ENCODE data around the gene PIGT. TPM values are rescaled to one million over a fixed set of nuclear protein-coding genes. Genes with fewer than 3 reads are reported as not detected.

The PIGT gene
- polyA plus RNA-seq, 3 donors: 49.2 to 87.6 (median 59.7) TPM

DNA sequence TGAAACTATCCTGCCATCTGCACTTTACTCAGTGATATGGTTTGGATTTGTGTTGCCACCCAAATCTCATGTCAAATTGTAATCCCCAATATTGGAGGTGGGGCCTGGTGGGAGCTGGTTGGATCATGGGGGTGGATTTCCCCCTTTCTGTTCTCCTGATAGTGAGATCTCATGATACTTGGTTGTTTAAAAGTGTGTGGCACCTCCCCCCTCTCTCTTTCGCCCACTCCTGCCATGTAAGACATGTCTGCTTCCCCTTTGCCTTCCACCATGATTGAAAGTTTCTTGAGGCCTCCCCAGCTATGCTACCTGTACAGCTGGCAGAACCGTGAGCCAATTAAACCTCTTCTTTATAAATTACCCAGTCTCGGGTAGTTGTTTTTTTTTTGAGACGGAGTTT lies 18.0 kb downstream of the PIGT start:
- Mint-ChIP-seq H3K36me3 (peaks cover 13 to 14% of the 10 kb centered on the region in 2 donors), H3K9me3 (no peaks in the 10 kb centered on the region), H3K27me3 (ENCODE audit: low read depth in 3 of 3) (peaks cover 0 to 2% (median 2%) of the 10 kb centered on the region in 3 donors), H3K4me1 (peaks cover 14% of the 10 kb centered on the region), H3K4me3 (no peak overlapping the region), H3K27ac (no peak overlapping the region)
- DNase-seq: no peak
- H3K4me1 ChIP-seq (ENCODE audit: control insufficient read depth in 1 of 2, insufficient read depth in 2 of 2, low read length in 2 of 2): peaks cover 9 to 16% of the 10 kb centered on the region in 2 donors
- no peak overlapping the region for H3K4me2 ChIP-seq (replicated peaks; ENCODE audit: extremely low read depth, low read length, poor library complexity, severe bottlenecking)
- no peaks in the 10 kb centered on the region for H3K9me3 ChIP-seq (replicated peaks in 1 of 2; ENCODE audit: control insufficient read depth in 1 of 2, insufficient read depth in 1 of 2, low read length in 2 of 2)
- H3K27me3 ChIP-seq (ENCODE audit: control insufficient read depth in 2 of 2, insufficient read depth in 2 of 2, low read length in 2 of 2): no peaks in the 10 kb centered on the region
- H3K27ac ChIP-seq (ENCODE audit: low read depth in 1 of 2, low read length in 2 of 2): no peak overlapping the region
- H4K20me1 ChIP-seq (ENCODE audit: insufficient read depth, low read length): no peaks in the 10 kb centered on the region
- no peak overlapping the region for H3K4me3 ChIP-seq (replicated peaks in 1 of 3; ENCODE audit: low read depth in 2 of 3, low read length in 3 of 3)
- H3K79me2 ChIP-seq (ENCODE audit: insufficient read depth, low read length): no peaks in the 10 kb centered on the region
- no CpG with 5 or more reads among the region's 4 CpGs for WGBS (ENCODE audit: insufficient coverage)
- H3K9ac ChIP-seq (ENCODE audit: insufficient read depth, low read length, poor library complexity, severe bottlenecking): no peak overlapping the region
- TF ChIP-seq CTCF (IDR thresholded peaks at IDR 0.05): no peak
- no peak overlapping the region for H2AFZ ChIP-seq (ENCODE audit: insufficient read depth, low read depth, low read length, poor library complexity, severe bottlenecking)
- intact Hi-C loops (cut with micrococcal nuclease): no loop called here
- peaks cover 0 to 12% of the 10 kb centered on the region in 2 donors for H3K36me3 ChIP-seq (replicated peaks in 1 of 2; ENCODE audit: control insufficient read depth in 1 of 2, insufficient read depth in 2 of 2, low read length in 2 of 2)

- Histone ChIP-seq H3K9ac (ENCODE audit: insufficient read depth, low read length, poor library complexity, severe bottlenecking) (peak overlapping the region; percentile 52), H3K79me2 (ENCODE audit: insufficient read depth, low read length) (no peaks in the 10 kb centered on the region)
Measured at GRCh38 chr20:45436732-45437485, 21.0 kb downstream of the PIGT start.

More at GRCh38 chr20:45436732-45437485, 21.0 kb downstream of the PIGT start:
- H3K4me3 Mint-ChIP-seq: peak overlapping the region; percentile 83 to 91
- H3K27me3 ChIP-seq (ENCODE audit: control insufficient read depth in 2 of 2, insufficient read depth in 2 of 2, low read length in 2 of 2): no peaks in the 10 kb centered on the region
- H2AFZ ChIP-seq (ENCODE audit: insufficient read depth, low read depth, low read length, poor library complexity, severe bottlenecking): peak overlapping the region; percentile 87
- H3K4me1 Mint-ChIP-seq: peaks cover 13% of the 10 kb centered on the region
- H3K27ac Mint-ChIP-seq: peak overlapping the region in 4 of 7 donors; percentile 63 to 80 (median 74)
- H4K20me1 ChIP-seq (ENCODE audit: insufficient read depth, low read length): no peaks in the 10 kb centered on the region
- no peaks in the 10 kb centered on the region for H3K36me3 ChIP-seq (replicated peaks in 1 of 2; ENCODE audit: control insufficient read depth in 1 of 2, insufficient read depth in 2 of 2, low read length in 2 of 2)
- H3K4me2 ChIP-seq (replicated peaks; ENCODE audit: extremely low read depth, low read length, poor library complexity, severe bottlenecking): peak overlapping the region; percentile 89
- DNase-seq: peak; percentile 70 to 83 (median 80)
- no peaks in the 10 kb centered on the region for H3K9me3 Mint-ChIP-seq
- peaks cover 0 to 2% (median 2%) of the 10 kb centered on the region in 3 donors for H3K27me3 Mint-ChIP-seq (ENCODE audit: low read depth in 3 of 3)
- H3K4me3 ChIP-seq (replicated peaks in 1 of 3; ENCODE audit: low read depth in 2 of 3, low read length in 3 of 3): peak overlapping the region; percentile 47 to 82 (median 62)
- H3K4me1 ChIP-seq (ENCODE audit: control insufficient read depth in 1 of 2, insufficient read depth in 2 of 2, low read length in 2 of 2): peaks cover 9 to 16% of the 10 kb centered on the region in 2 donors
- intact Hi-C loops (cut with micrococcal nuclease): loop anchor here (2.0 to 5.0 kb wide), 4 partner anchors 62 to 118 kb away; no protein-coding TSS in a partner anchor
- H3K27ac ChIP-seq (ENCODE audit: low read depth in 1 of 2, low read length in 2 of 2): peak overlapping the region in 1 of 2 donors; percentile 42
- peaks cover 10 to 12% of the 10 kb centered on the region in 2 donors for H3K36me3 Mint-ChIP-seq
- 5% methylated on average over 29 of the region's 33 CpGs for WGBS (ENCODE audit: insufficient coverage)
- no peaks in the 10 kb centered on the region for H3K9me3 ChIP-seq (replicated peaks in 1 of 2; ENCODE audit: control insufficient read depth in 1 of 2, insufficient read depth in 1 of 2, low read length in 2 of 2)
- TF ChIP-seq CTCF (IDR thresholded peaks at IDR 0.05): peak; percentile 96
